GM12872 (cell line): ENCODE data around the gene NEK8.

Source experiments
- TF ChIP-seq, protein P1 (sequence below): IDR thresholded peaks from 3 replicates; pipeline ENCODE4 v1.5.1; 2011; ENCODE audit warnings: low read depth, mild to moderate bottlenecking, low read length, moderate library complexity; ENCODE audit not compliant: insufficient read depth

Gene NEK8

DNA sequence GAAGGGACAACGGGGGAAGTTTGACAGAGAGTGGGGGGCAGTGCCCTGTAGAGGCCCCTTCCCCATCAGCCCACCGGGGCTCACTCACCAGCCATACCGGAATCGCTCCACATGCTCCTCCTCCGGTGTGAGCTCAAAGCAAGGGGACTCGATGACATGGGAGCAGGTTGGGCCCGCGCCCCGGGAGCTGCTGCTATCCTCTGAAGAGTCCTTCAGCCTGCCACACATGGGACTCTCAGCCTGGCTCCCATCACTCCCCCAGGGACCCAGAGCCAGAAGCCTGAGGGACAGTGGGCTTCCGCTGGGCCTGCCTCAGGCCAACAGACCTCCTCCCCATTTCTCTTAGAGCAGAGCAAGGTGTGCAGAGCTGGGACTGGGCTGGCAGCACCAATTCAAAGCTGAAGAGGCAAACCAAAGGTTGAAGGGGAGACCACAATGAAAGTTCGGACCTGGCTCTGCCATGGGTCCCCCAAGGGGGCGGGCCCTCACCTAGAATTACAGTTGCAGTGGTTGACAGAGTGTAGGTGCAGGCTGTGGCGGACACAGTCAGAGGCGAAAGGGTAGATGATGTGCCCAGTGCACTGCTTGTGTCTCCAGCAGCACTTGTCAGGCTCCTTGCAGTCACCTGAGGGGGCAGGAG, 24.2 kb upstream of the NEK8 start:
- TF ChIP-seq, protein P1, sequence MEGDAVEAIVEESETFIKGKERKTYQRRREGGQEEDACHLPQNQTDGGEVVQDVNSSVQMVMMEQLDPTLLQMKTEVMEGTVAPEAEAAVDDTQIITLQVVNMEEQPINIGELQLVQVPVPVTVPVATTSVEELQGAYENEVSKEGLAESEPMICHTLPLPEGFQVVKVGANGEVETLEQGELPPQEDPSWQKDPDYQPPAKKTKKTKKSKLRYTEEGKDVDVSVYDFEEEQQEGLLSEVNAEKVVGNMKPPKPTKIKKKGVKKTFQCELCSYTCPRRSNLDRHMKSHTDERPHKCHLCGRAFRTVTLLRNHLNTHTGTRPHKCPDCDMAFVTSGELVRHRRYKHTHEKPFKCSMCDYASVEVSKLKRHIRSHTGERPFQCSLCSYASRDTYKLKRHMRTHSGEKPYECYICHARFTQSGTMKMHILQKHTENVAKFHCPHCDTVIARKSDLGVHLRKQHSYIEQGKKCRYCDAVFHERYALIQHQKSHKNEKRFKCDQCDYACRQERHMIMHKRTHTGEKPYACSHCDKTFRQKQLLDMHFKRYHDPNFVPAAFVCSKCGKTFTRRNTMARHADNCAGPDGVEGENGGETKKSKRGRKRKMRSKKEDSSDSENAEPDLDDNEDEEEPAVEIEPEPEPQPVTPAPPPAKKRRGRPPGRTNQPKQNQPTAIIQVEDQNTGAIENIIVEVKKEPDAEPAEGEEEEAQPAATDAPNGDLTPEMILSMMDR, result no peak

DNA sequence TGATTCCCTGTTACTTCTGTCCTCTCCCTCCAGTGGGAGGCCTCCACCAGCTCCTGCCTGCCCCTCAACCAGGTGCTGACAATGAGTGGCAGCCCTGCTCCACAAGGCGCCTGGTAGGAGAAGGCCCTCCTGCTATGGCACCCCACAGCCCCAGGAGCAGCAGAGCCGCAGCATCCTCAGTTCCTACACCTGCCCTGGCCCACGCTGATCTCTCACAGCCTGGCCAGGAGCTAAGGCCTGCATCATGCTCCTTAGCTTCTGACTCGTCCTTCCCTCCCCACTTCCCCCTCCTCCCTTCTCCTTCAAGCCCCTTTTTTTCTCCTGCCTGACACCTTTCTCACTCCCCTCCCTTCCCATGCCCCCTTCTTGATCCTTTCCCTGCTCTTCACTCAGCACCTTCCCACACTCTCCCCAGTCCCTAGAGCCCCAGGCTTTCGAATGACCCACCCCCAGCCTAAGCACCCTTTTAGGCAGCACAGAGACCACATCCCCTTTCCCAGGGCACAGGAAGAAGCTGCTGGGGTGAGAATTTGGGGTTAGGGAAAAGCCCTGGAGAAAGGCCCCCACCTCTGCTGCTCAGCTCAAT, 23.4 kb upstream of the NEK8 start:
- TF ChIP-seq, protein P1, result no peak

DNA sequence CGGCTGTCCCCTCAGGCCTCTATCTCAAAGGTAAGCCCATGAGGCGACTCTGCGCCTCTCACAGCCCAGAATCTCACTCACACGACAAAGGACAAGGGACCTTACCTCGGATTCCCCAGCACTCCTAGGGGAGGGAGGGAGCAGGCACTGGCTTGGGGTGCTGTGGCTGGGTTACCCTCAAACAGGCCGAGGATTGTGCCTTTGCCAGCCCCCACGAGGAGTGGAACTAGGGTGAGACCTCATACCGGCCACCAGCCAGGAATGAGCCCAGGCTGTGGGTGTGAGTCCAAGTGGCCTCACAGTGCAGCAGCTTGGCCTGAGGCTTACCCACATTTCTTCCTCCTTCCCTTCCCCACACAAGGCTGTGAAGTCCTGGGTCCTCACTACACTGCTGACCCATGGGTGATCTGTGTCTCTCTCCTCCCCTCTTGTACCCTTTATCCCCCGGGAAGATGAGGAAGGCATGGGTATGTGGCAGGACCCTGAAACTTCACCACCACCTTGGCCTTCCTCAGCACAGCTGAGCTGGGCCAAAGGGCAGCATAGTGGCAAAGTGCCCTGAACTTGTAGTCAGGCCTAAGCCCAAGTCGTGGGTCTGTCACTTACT, 22.8 kb upstream of the NEK8 start:
- TF ChIP-seq, protein P1, result no peak

DNA sequence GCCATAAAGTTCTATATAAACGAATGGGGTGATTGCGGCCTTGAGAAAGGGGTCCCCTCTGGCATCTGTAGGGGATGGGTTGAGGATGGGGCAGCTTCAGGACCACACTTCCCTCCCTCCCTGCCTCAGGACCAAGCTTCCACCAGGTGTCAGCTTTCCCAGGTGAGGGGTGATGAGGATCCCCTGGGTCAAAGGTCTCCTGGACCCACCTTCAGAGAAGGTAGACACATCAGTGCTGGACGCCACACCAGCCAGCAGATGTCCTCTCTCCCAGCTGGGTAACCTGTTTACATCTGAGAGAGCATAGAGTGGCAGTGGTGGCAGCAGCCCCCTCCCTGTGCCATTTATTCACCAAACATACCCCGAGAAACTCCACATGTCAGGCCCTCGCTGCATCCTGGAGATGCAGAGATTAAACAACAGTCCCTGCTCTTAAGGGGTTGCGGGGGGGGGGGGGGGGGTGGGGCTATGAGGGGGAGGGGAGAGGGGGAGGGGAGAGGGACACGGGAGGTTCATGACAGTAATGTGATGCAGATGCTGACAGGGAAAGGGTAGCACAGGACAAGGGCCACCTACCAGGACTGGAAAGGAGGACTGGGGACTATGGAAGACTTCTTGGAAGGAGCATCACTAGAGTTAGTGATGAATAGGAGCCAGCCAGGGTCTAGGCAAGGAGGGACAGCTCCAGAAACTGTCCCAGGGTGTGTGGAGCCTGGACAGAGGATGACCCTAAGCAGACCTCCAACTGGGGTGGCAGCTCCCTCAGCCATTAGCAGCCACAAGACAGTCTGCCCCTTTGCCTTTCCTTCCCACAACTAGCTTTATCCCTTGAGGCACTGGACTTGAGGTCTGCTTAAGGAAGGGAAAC, 21.9 kb upstream of the NEK8 start:
- TF ChIP-seq, protein P1, result no peak

DNA sequence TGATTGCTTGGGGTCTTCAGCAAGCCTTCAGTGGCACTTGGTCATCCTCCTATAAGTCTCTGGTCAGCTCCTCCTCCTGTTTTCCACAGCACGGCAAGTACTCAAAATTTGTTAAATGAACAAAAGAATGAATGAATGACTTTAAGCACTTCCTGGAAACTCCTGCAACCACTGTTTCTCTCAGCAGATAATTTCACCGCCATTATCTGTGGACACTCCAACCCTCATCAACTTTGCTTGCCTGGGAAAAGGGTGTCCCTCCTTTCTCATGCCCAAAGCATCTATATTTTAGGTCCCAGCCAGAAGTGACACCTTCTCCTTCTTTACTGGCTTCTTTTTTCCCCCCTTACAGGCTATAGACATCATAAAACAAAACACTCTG, 21.3 kb upstream of the NEK8 start:
- TF ChIP-seq, protein P1, result no peak

DNA sequence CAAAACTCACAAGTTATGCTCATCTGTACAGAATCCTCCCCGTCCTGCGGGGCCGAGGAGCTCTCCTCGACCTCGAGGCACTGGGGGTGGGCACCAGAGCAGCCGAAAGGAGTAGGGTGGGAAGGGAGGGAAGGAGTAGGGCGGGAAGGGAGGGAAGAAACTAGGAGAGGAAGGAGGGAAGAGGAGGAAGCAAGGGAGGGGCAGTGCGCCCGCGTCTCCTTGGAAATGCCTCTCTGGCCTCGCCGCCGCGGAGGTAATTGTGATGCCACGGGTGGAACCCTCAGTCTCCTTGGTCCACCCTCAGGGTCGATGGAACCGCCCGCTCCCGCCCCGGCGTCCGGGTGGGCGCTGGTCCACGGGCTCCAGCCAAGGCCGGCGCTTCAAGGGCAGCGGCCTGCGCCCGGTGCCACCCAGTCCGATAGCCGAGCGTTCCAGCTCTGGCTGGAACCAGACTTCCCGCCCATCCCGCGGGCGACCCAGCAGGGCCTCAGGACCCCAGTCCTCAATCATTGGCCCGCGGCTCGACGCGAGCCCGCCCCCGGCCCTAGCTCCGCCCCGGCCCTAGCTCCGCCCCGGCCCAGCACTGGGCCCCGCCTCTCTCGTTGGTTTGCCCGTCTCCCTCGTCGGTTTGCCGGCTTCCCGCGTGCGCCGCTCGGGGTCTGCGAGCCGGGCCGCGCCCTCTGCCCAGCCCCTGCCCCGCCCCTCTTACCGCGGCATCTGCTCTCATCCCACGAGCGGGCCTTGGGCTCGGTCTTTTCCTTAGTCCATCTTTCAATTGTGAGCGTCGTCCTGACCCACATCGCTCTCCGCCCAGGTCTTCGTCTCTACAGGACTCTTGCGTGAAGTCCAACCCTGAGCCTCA, 17.5 kb upstream of the NEK8 start:
- TF ChIP-seq, protein P1, result no peak
